Naive thymus-derived CD4-positive, alpha-beta T cell (primary cell): ENCODE results near the gene LRMDA. TPM values are rescaled to one million over a fixed set of nuclear protein-coding genes. Genes with fewer than 3 reads are reported as not detected.

Experiments used
- ATAC-seq: fragments of 150-1000 bp; cut with Tn5 transposase; 2 replicates; pipeline ENCODE4 v1.10.0; 2021; ENCODE audit warnings: mild to moderate bottlenecking, moderate library complexity
- CTCF ChIA-PET: fragments of 350-600 bp; sonication (Branson Sonifier 250); formaldehyde crosslinking; loops from one replicate; lab custom pipeline; 2021; ENCODE audit warnings: antibody characterized with exemption; lab: Charles Lee
- POLR2A ChIA-PET: fragments of 350-600 bp; sonication (Branson Sonifier 250); formaldehyde crosslinking; loops from one replicate; lab custom pipeline; 2021; ENCODE audit warnings: antibody characterized with exemption, inconsistent platforms; lab: Charles Lee
- DNase-seq, 9 donors: peaks; one replicate each; pipeline versions ENCODE4 v3.0.0 to v3.0.0-alpha.2; 2020 to 2022; ENCODE audit warnings: mixed read lengths in 1 of 9
- H3K27ac ChIP-seq: one replicate; pipeline ENCODE4 v1.7.0; 2013; ENCODE audit warnings: mild to moderate bottlenecking, low read depth, low read length, moderate library complexity
- H3K27me3 ChIP-seq, 2 donors: one replicate each; pipeline ENCODE4 v1.7.0; 2013; ENCODE audit warnings: low read length in 2 of 2, mild to moderate bottlenecking in 2 of 2, moderate library complexity in 2 of 2; ENCODE audit not compliant: control insufficient read depth in 2 of 2, insufficient read depth in 2 of 2
- H3K36me3 ChIP-seq, 3 experiments: 1 replicate in 2 of 3; 2 replicates in 1 of 3; pipeline ENCODE4 v1.7.0; 2013; ENCODE audit warnings: low read length in 3 of 3, mild to moderate bottlenecking in 3 of 3, moderate library complexity in 1 of 3; ENCODE audit not compliant: insufficient read depth in 3 of 3, control insufficient read depth in 2 of 3
- H3K4me1 ChIP-seq, 2 donors: one replicate each; pipeline ENCODE4 v1.7.0; 2013; ENCODE audit warnings: low read length in 2 of 2, mild to moderate bottlenecking in 2 of 2, moderate library complexity in 1 of 2; ENCODE audit not compliant: control insufficient read depth in 2 of 2, insufficient read depth in 2 of 2
- H3K4me3 ChIP-seq: 2 replicates; pipeline ENCODE4 v1.7.0; 2013; ENCODE audit warnings: mild to moderate bottlenecking, low read length
- H3K9me3 ChIP-seq, 3 experiments: 1 replicate in 2 of 3; 2 replicates in 1 of 3; pipeline ENCODE4 v1.7.0; 2013; ENCODE audit warnings: low read length in 3 of 3; ENCODE audit not compliant: control insufficient read depth in 2 of 3
- H3K27ac Mint-ChIP-seq, 9 donors: one replicate each; pipeline ENCODE4 v1.8.0; 2020 to 2022; ENCODE audit warnings: mixed read lengths in 9 of 9, mild to moderate bottlenecking in 8 of 9, moderate library complexity in 5 of 9, inconsistent platforms in 2 of 9
- H3K27me3 Mint-ChIP-seq, 5 donors: one replicate each; pipeline ENCODE4 v1.8.0; 2021 to 2022; ENCODE audit warnings: mixed read lengths in 5 of 5, mild to moderate bottlenecking in 1 of 5
- H3K36me3 Mint-ChIP-seq, 5 donors: one replicate each; pipeline ENCODE4 v1.8.0; 2020 to 2022; ENCODE audit warnings: mixed read lengths in 5 of 5, mild to moderate bottlenecking in 3 of 5, inconsistent platforms in 1 of 5
- H3K4me1 Mint-ChIP-seq, 7 donors: one replicate each; pipeline ENCODE4 v1.8.0; 2020 to 2022; ENCODE audit warnings: mixed read lengths in 7 of 7, mild to moderate bottlenecking in 3 of 7, inconsistent platforms in 1 of 7
- H3K4me3 Mint-ChIP-seq, 10 donors: one replicate each; pipeline ENCODE4 v1.8.0; 2020 to 2022; ENCODE audit warnings: mild to moderate bottlenecking in 10 of 10, mixed read lengths in 10 of 10, moderate library complexity in 6 of 10, inconsistent platforms in 2 of 10
- H3K9me3 Mint-ChIP-seq, 11 donors: one replicate each; pipeline ENCODE4 v1.8.0; 2020 to 2022; ENCODE audit warnings: mixed read lengths in 11 of 11, mild to moderate bottlenecking in 4 of 11, inconsistent platforms in 1 of 11, moderate library complexity in 1 of 11
- intact Hi-C, 2 donors: fragments of 100-400 bp; cut with micrococcal nuclease; formaldehyde crosslinking; loops; one replicate each; pipeline ENCODE4 v1.15.1; 2023
- polyA plus RNA-seq, 2 donors: library from polyadenylated mRNA; unstranded; fragments of 300-500 nt; fragmentation: Illumina TruSeq; gene quantifications; one replicate each; pipeline ENCODE4 v1.2.3, GENCODE V29; 2021
- total RNA-seq, 6 experiments: library from RNA in 5 of 6; stranded (reverse) in 5 of 6; gene quantifications; 1 replicate in 5 of 6; 2 replicates in 1 of 6; pipeline ENCODE4 v1.2.3 and lab custom pipeline; 2021 to 2026

The LRMDA gene
- total and polyA plus RNA-seq, 7 experiments from 2014 or later, result 0.57 to 14.9 (median 3.0) TPM; not detected in 4

- ChIA-PET POLR2A (no interaction called here), CTCF (no interaction called here)
- Histone ChIP-seq H3K27ac (no peak overlapping the region), H3K4me1 (no peaks in the 10 kb centered on the region), H3K27me3 (no peaks in the 10 kb centered on the region), H3K9me3 (no peaks in the 10 kb centered on the region), H3K4me3 (no peak overlapping the region), H3K36me3 (no peaks in the 10 kb centered on the region)
- DNase-seq, result no peak
- intact Hi-C loops, result no loop called here
- no peaks in the 10 kb centered on the region for H3K36me3 Mint-ChIP-seq
- peaks cover 0 to 6% (median 0%) of the 10 kb centered on the region in 7 donors for H3K4me1 Mint-ChIP-seq
- H3K9me3 Mint-ChIP-seq, result peaks cover 0 to 9% (median 3%) of the 10 kb centered on the region in 11 donors
- H3K27ac Mint-ChIP-seq, result peak overlapping the region in 1 of 9 donors; percentile 2
- ATAC-seq, result no peak
- H3K27me3 Mint-ChIP-seq, result peaks cover 0 to 18% (median 4%) of the 10 kb centered on the region in 5 donors
- no peak overlapping the region for H3K4me3 Mint-ChIP-seq
Measured at GRCh38 chr10:75476569-75476968, 45.1 kb downstream of the LRMDA start.

DNA sequence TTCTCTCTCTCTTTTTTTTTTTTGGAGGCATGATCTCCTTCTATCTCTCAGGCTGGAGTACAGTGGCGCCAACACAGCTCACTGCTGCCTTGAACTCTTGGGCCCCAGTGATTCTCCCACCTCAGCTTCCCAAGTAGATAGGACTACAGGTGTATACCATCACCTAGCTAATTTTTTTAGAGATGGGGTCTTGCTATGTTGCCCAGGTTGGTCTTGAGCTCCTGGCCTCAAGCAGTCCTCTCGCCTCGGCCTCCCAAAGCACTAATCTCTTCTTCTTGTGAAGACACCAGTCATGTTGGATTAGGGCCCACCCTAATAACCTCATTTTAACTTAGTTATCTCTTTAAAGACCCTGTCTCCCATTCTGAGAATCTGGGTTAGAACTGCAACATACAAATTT is 45.6 kb downstream of the LRMDA start:
- intact Hi-C loops, result no loop called here
- peak overlapping the region in 1 of 9 donors; percentile 2 for H3K27ac Mint-ChIP-seq
- no peak for ATAC-seq

GRCh38 chr10:75477680-75478079 is 46.3 kb downstream of the LRMDA start:
- Histone ChIP-seq H3K27me3 (no peaks in the 10 kb centered on the region), H3K9me3 (no peaks in the 10 kb centered on the region), H3K36me3 (no peaks in the 10 kb centered on the region), H3K27ac (no peak overlapping the region), H3K4me3 (no peak overlapping the region), H3K4me1 (no peaks in the 10 kb centered on the region)
- H3K4me1 Mint-ChIP-seq, result peaks cover 0 to 4% (median 0%) of the 10 kb centered on the region in 7 donors
- intact Hi-C loops, result no loop called here
- POLR2A ChIA-PET, result no interaction called here
- H3K9me3 Mint-ChIP-seq, result peaks cover 0 to 7% (median 3%) of the 10 kb centered on the region in 11 donors
- no peak overlapping the region for H3K4me3 Mint-ChIP-seq
- CTCF ChIA-PET, result no interaction called here
- peaks cover 0 to 10% (median 4%) of the 10 kb centered on the region in 5 donors for H3K27me3 Mint-ChIP-seq
- no peak overlapping the region for H3K27ac Mint-ChIP-seq
- ATAC-seq (no peak), DNase-seq (no peak)
- H3K36me3 Mint-ChIP-seq, result no peaks in the 10 kb centered on the region

More for the DNA sequence above, 45.6 kb downstream of the LRMDA start:
- no peak overlapping the region for H3K27ac ChIP-seq
- no peak for DNase-seq
- Mint-ChIP-seq H3K36me3 (no peaks in the 10 kb centered on the region), H3K9me3 (peaks cover 0 to 7% (median 3%) of the 10 kb centered on the region in 11 donors), H3K27me3 (peaks cover 0 to 14% (median 4%) of the 10 kb centered on the region in 5 donors), H3K4me1 (peaks cover 0 to 6% (median 0%) of the 10 kb centered on the region in 7 donors), H3K4me3 (no peak overlapping the region)
- H3K4me3 ChIP-seq, result no peak overlapping the region
- no peaks in the 10 kb centered on the region for H3K36me3 ChIP-seq
- H3K9me3 ChIP-seq, result no peaks in the 10 kb centered on the region
- no peaks in the 10 kb centered on the region for H3K4me1 ChIP-seq
- ChIA-PET POLR2A (no interaction called here), CTCF (no interaction called here)
- no peaks in the 10 kb centered on the region for H3K27me3 ChIP-seq

DNA sequence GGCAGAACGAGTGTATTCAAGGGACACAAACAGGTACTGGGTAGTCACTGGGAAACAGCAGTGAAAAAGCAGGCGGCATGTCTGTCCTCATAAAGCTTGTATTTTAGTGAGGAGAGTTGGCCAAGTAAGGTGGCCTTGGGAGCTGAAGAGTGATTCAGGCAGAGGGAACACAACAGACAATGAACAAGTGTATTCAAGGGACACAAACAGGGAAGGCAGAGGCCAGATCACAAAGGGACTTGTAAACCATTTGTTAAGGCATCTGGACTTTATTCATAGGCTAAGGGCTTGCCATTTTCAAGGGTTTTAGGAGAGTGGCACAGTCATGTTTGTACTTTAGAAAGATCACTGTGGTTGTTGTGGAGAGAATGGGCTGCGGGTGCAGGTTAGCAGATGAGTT is 49.0 kb downstream of the LRMDA start:
- H3K36me3 Mint-ChIP-seq, result no peaks in the 10 kb centered on the region
- no peaks in the 10 kb centered on the region for H3K36me3 ChIP-seq
- no peaks in the 10 kb centered on the region for H3K4me1 ChIP-seq
- H3K9me3 Mint-ChIP-seq, result peaks cover 0 to 4% (median 0%) of the 10 kb centered on the region in 11 donors
- H3K4me3 Mint-ChIP-seq, result no peak overlapping the region
- H3K27me3 Mint-ChIP-seq, result peaks cover 0 to 6% (median 0%) of the 10 kb centered on the region in 5 donors
- no peaks in the 10 kb centered on the region for H3K9me3 ChIP-seq
- no peaks in the 10 kb centered on the region for H3K27me3 ChIP-seq
- H3K27ac Mint-ChIP-seq, result no peak overlapping the region
- H3K4me1 Mint-ChIP-seq, result peaks cover 0 to 2% (median 0%) of the 10 kb centered on the region in 7 donors
- CTCF ChIA-PET, result no interaction called here
- no peak overlapping the region for H3K4me3 ChIP-seq
- no peak overlapping the region for H3K27ac ChIP-seq
- ATAC-seq, result no peak
- DNase-seq, result no peak
- POLR2A ChIA-PET, result no interaction called here
- intact Hi-C loops, result no loop called here

DNA sequence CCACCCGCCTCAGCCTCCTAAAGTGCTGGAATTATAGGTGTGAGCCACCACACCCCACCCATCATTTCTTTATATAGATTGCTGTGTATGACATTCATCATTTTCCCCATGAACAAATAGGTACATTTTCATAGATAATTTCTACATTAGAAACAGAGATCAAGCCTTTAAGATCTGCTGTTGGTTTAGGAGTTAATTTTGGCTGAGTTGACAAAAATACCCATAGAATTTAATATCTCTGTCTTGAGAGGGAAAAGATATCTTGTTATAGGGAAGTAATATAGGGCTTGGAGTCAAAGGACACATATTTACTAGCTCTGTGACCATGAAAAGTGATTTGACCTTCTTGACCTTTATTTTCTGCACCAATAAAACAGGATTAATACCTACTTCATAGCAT is 51.8 kb downstream of the LRMDA start:
- H3K27ac Mint-ChIP-seq, result no peak overlapping the region
- intact Hi-C loops, result no loop called here

DNA sequence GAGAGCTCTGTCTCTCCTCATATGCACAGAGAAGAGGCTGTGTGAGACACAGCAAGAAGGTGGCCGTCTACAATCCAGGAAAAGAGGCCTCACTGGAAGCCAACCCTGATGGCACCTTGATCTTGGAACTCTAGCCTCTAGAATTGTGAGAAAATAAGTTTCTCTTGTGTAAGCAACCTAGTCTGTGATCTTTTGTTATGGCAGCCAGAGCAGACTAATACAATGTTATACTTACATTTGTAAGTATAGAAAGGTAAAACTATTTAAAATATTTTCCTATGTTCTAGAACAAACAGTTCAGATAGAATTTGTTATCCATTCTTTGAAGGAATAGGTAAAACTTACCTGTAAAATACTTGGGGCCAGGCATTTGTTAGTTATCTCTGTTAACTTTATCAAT is 53.3 kb downstream of the LRMDA start:
- Histone ChIP-seq H3K27me3 (no peaks in the 10 kb centered on the region), H3K9me3 (no peaks in the 10 kb centered on the region), H3K36me3 (no peaks in the 10 kb centered on the region), H3K27ac (no peak overlapping the region), H3K4me3 (no peak overlapping the region), H3K4me1 (no peaks in the 10 kb centered on the region)
- POLR2A ChIA-PET, result no interaction called here
- DNase-seq (no peak), ATAC-seq (no peak)
- peaks cover 0 to 7% (median 2%) of the 10 kb centered on the region in 5 donors for H3K27me3 Mint-ChIP-seq
- H3K27ac Mint-ChIP-seq, result no peak overlapping the region
- CTCF ChIA-PET, result no interaction called here
- intact Hi-C loops, result no loop called here
- H3K36me3 Mint-ChIP-seq, result no peaks in the 10 kb centered on the region
- no peak overlapping the region for H3K4me3 Mint-ChIP-seq
- peaks cover 0 to 9% (median 0%) of the 10 kb centered on the region in 11 donors for H3K9me3 Mint-ChIP-seq
- no peaks in the 10 kb centered on the region for H3K4me1 Mint-ChIP-seq

More for the DNA sequence above, 51.8 kb downstream of the LRMDA start:
- Mint-ChIP-seq H3K4me1 (no peaks in the 10 kb centered on the region), H3K9me3 (peaks cover 0 to 9% (median 0%) of the 10 kb centered on the region in 11 donors), H3K27me3 (peaks cover 0 to 7% (median 2%) of the 10 kb centered on the region in 5 donors), H3K36me3 (no peaks in the 10 kb centered on the region), H3K4me3 (no peak overlapping the region)
- DNase-seq, result no peak
- Histone ChIP-seq H3K27ac (no peak overlapping the region), H3K36me3 (no peaks in the 10 kb centered on the region), H3K4me3 (no peak overlapping the region), H3K9me3 (no peaks in the 10 kb centered on the region), H3K27me3 (no peaks in the 10 kb centered on the region), H3K4me1 (no peaks in the 10 kb centered on the region)
- ChIA-PET CTCF (no interaction called here), POLR2A (no interaction called here)
- no peak for ATAC-seq

DNA sequence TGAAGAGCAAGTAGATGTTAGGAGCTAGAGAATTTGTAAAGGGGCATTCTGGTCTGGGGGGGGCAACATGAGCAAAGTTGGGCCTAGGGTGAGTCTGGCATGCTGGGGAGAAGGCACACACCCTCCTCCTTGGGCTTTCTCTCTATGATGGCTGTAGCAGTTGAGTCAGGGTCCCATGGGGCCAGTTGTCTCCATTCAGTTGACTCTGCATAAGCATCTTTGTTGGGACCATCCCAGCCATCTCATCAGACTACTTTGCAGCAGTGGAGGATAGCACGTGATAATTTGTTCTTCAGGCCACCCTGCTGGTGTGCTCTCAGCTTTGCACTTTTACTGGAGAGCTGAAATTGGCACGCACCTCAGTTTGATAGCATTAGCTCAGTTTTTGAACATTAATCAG is 55.2 kb downstream of the LRMDA start:
- ChIA-PET CTCF (no interaction called here), POLR2A (no interaction called here)
- Histone ChIP-seq H3K4me3 (no peak overlapping the region), H3K36me3 (no peaks in the 10 kb centered on the region), H3K27me3 (no peaks in the 10 kb centered on the region), H3K9me3 (no peaks in the 10 kb centered on the region), H3K27ac (no peak overlapping the region), H3K4me1 (no peaks in the 10 kb centered on the region)
- intact Hi-C loops, result no loop called here
- ATAC-seq (no peak), DNase-seq (no peak)
- H3K36me3 Mint-ChIP-seq, result no peaks in the 10 kb centered on the region
- H3K4me3 Mint-ChIP-seq, result no peak overlapping the region
- H3K9me3 Mint-ChIP-seq, result peaks cover 0 to 9% (median 0%) of the 10 kb centered on the region in 11 donors
- no peak overlapping the region for H3K27ac Mint-ChIP-seq
- H3K4me1 Mint-ChIP-seq, result no peaks in the 10 kb centered on the region
- H3K27me3 Mint-ChIP-seq, result peaks cover 0 to 7% (median 2%) of the 10 kb centered on the region in 5 donors
